ENCODE results near the gene WNT2.
"Not testable (repeated sequence)": the region's sequence is repeated elsewhere in the genome, so short reads cannot be mapped to it uniquely, and the experiment has no call there.

Gene WNT2

DNA sequence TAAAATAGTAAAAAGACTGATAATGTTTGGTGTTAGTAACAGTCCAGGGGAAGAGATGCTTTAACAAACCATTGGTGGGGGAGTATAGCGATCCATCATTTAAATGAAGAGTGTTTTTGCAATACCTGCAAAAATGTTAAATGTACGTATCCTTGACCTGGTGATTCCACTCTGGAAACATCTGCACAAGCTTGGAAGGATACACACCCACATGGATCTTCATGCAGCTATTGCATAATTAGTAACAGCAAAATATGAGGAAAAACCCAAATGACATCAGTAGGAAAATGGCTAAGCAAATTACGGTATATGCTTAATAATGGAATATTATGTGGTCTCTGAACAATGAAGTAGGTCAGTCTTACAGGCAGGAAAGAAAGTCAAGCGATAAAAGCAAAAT lies 20.5 kb downstream of the WNT2 start:
- no peak for DNase-seq

DNA sequence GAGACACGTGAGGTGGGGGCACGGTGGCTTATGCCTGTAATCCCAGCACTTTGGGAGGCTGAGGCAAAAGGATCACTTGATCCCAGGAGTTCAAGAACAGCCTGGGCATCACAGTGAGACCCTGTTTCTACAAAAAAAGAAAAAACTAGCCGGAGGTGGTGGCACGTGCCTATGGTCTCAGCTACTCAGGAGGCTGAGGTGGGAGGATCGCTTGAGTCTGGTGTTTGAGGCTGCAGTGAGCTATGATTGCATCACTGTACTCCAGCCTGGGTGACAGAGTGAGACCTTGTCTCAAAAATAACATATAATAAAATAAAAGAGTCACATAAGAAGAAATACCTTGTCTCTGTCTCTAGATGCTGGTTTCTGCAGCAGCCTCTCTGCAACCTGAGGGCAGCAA lies 22.4 kb downstream of the WNT2 start:
- not testable (repeated sequence) for DNase-seq

- no peak for DNase-seq
Observed at GRCh38 chr7:117297606-117298005, 25.3 kb downstream of the WNT2 start.

DNA sequence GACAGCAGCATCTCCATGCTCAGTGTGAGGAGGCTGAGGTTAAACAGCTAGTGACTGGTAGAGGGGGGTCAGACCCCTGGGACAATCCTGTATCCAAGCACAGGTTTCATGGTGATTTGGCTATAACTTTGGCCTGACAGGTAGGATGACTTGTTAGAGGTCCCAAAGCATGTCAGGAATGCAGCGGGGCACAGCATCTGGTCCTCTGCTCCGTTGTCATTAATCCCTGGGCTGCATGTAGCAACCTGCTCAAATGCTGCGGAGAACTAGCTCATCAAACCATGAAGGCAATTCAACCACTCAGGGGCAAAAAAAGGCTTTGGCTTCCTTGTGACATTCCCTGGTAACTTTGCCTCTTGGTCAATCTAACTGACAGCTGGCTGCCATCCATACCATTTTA lies 26.8 kb downstream of the WNT2 start:
- no peak for DNase-seq

DNA sequence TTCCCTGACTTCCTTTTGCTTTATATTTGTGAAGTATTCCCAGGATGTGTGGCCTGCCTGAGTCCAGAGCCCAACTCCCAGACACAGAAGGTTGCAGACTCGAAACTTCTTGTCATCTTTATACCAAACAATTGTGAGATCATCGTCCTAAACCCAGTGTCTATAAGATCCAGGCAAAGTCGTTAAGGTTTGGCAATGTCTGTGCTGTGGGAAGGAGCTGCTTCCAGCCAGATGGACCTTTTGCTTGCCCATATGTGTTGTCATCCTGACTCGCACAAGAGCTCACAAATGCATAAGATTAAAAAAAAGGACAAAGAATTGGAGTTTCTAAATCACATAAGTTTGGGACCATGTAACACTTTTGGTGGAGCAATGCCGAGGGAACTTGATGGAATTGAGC lies 37.0 kb downstream of the WNT2 start:
- no peak for DNase-seq

DNA sequence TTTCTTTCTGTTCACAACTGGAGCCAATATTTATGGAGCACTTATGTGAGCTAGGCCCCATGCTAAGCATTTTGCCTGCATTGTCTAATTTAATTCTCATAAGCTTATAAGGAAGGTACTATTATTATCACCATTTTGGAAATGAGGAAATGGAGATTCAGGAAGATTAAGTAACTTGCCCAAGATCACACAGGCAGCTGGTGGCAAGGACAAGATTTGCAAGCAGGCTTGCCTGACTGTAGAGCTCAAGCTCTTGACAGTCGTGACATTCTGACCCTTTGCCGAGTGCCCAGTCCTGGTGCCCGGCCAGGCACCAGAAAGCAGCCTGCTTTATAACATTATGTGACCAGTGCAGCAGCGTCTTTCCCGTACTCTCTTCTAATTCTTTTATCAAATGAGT lies 38.2 kb downstream of the WNT2 start:
- no peak for DNase-seq

DNA sequence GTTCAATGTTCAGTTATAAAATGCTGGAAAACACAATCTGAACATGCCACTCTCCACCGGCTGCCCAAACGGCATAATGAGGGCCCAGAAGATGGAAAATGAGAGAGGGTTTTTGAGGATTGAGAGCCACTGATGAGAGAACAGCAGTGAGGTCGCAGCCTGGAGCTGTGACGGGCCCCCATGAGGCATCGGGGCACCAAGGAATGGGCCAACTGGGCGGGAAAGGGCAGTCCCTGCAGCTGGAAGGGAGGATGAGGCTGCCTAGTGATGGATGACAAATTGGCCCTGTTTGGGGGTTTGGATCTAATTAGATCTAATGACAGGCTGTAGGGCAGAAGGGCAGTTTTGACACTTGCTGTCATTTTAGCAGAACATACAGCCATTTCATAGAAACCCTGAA lies 39.1 kb downstream of the WNT2 start:
- DNase-seq = no peak

DNA sequence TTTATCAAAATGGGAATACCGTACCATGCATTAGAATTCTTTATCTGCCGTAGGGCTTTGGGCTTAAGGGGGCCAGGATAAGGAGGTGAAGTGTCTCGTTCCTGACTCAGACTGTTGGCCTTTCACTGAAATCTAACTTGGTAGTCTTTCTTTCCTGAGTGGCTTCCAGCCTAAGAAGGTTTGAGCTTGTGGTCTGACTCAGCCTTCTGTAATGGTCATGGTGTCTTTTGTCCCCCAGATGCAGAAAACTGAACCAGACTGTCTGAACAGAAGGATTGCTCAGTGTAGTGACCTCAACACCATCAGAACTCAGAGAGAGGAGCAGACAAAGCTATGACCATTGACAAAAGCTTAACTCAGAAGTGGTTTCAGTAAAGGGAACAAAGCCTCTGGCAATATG lies 39.5 kb downstream of the WNT2 start:
- DNase-seq = no peak

DNA sequence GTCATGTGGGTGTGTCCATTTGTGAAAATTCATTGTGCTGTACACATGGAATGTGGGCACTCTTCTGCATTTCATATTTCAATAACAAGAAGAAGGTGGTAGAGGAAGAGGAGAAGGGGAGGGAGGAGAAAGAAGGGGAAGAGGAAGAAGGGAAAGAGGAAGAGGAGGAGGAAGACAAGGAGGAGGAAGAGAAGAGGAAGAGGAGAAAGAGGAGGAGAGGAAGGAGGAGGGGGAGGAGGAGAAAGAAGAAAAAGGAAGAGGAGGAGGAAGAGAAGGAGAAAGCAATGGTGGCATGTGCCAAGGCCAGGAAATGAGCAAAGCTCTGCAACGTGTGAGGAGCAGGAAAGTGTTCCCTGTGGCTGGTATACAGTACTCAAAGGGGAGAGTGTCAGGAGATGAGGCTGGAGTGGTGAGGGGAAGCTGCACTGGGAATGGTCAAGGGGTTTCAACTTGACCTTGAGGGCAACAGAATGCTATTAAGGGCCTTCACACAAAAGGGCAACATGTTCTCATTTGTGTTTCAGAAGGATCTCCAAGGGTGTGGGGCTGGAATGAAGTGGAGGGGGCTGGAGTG lies 40.5 kb downstream of the WNT2 start:
- no peak for DNase-seq

- DNase-seq = no peak
Observed at GRCh38 chr7:117281562-117281961, 41.3 kb downstream of the WNT2 start.

- DNase-seq = no peak
Observed at GRCh38 chr7:117279931-117280557, 42.8 kb downstream of the WNT2 start.

DNA sequence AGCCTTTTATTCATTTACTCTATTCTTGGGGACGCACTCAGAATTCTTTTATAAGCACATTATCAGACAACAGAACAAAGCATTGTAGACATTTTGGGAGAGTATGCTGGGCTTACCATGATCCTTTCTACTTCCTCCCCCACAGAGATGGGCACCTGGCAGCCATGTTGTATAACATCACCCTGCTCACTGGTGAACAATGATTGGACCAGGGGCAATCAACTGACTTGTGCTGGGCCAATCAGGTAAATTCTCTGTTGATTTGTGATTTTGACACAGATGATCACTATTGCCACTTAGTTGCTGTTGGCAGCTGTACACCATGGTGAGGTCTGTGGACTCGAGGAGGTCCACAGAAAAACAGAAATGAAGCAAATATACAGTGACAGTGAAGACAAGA lies 43.7 kb downstream of the WNT2 start:
- no peak for DNase-seq

- DNase-seq = no peak
Observed at GRCh38 chr7:117278040-117278439, 44.8 kb downstream of the WNT2 start.

DNA sequence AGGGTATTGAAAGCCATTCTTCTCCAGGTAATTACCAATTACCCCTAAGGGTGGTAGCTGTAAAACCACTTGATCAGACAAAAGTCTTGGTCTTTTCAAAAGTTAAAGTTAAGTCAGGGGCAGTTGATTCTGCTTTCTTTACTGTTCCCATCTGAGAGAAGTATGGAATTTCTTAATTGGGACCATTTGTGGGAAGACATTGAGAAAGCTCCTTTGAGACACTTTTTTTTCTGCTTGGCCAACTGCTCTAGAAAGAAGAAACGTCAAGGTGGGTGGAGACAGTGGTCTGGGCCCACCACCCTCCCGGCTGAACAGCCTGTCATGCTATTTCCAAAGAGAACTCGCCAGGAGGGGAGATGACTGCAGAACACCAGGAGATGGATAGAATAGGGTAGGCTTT lies 45.3 kb downstream of the WNT2 start:
- no peak for DNase-seq

- DNase-seq = no peak
Observed at GRCh38 chr7:117274951-117275350, 47.9 kb downstream of the WNT2 start.

- DNase-seq = no peak
Observed at GRCh38 chr7:117273814-117274225, 49.0 kb downstream of the WNT2 start.

- no peak for DNase-seq
Observed at GRCh38 chr7:117273325-117273724, 49.5 kb downstream of the WNT2 start.

- DNase-seq = no peak
Observed at GRCh38 chr7:117272017-117272759, 50.7 kb downstream of the WNT2 start.

DNA sequence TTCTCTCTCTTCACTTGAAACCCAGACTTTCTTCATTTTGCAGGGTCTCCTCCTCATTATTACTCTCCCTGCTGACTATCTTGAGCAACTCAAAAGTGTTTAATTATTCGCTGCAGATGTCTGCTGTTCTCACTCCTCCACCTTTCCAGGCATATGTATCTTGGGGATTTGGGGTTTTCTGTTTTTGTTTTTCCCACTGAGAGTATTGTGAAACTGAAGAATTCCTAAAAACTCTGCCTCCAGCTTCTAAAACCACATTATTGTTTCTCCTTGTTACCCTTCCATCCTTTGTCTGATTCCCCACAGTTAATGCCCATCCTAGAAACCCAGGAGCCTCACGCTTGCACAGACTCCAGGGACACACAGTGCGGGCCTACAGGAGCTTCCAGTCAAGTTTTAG lies 51.3 kb downstream of the WNT2 start:
- no peak for DNase-seq

DNA sequence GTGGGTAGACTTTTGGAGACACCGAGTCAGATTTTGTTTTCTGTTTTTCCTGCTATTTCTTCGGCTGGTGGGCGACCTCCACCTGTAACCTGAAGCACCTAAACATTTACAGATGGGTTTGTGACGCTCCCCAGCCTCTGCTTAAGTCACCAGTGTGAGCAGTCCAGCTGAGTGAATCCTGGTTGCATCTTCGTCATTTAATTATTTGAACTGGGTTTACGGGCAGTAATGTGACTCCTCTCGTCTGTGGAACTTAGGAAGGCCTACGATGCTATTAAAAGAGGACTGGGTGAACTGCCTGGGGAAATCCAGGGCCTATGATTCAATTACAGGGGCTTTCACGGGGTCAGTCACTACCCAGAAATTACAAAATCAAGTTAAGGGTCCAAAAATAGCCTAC lies 52.5 kb downstream of the WNT2 start:
- DNase-seq = no peak

DNA sequence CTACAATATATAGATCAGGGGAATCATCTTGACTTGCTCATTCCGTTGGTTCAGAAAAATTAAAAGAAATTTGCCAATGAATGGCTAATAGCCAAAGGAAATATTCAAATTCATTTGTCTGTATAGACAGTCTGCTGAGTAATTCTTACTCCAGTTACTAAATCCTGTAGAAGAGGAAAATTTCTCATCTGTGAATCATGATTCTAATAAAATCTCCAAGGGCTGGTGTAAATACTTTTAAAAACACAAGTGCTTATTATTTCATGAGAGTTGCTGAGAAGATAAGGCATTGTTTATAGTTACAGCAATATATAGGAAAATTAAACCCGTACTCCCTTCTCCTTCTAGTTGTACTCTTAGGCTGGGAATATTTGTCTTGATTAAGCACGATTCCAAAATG lies 53.0 kb downstream of the WNT2 start:
- no peak for DNase-seq

- no peak for DNase-seq
Observed at GRCh38 chr7:117269417-117269816, 53.4 kb downstream of the WNT2 start.

GRCh38 chr7:117264716-117265115 lies 58.1 kb downstream of the WNT2 start:
- no peak for DNase-seq

DNA sequence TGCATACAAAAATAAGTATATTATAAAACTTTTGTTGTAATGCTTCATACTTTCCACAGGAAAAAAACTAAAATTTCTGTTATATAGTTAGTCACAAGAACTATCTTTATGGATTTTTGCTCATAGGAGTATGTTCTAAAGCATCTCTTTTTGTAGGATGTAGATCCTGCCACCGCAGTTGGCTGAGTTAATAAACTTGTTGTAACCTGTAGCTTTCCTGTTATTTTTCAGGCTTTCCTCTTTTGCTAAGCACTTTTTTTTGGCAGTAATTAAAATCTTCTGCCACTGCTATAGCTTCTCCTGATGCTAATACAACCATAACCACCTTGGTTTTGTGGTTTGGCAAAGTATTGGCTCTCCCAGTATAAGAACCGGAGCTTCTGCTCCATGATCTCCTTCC lies 60.3 kb downstream of the WNT2 start:
- DNase-seq = no peak

DNA sequence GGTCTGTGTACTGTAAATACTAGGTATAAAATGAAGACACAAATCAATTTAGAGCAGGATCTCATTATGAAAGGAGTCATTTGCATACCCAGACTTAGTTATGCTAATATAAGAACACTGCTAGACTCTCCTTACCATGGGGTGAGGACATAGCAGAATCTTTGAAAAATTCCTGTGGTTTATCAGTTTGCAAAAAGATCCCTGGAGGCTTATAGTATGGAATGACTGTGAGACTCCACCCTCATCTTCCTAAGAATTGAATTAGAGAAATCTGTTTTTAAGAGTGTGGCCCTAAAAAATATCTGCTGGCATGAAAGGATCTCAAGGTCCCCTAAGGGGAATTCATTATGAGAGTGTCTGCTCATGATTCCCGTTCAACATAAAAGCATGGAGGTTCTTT lies 63.2 kb downstream of the WNT2 start:
- no peak for DNase-seq

Data from NCI-H1930 (cell line).